ENCODE results near the gene EHMT1.
A peak's percentile ranks its signal among the peaks of the same experiment; 100 is the strongest.
"Not testable (repeated sequence)": the region's sequence is repeated elsewhere in the genome, so short reads cannot be mapped to it uniquely, and the experiment has no call there.

Gene EHMT1

DNA sequence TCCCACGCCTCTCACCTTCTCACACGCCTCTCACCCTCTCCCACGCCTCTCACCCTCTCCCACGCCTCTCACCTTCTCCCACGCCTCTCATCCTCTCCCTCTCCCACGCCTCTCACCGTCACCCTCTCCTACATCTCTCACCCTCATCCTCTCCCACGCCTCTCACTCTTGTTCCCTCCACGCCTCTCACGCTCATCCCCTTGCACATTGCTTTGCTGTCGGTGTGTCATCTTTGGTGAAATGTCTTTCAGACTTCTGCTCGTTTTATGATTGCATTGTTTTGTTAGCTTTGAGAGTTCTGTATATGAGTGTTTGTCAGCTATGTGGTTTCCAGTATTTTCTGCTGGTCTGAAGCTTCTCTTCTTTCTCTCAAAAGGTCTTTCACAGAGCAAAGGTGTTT, 102.7 kb downstream of the EHMT1 start:
- Histone ChIP-seq H3K79me2 (ENCODE audit: insufficient read depth, low read length) (peaks cover 21% of the 10 kb centered on the region), H2AFZ (ENCODE audit: low read length) (no peak overlapping the region), H3K27ac (ENCODE audit: low read depth, low read length, poor library complexity, severe bottlenecking) (no peak overlapping the region), H3K9me3 (ENCODE audit: low read length) (no peaks in the 10 kb centered on the region), H3K27me3 (ENCODE audit: insufficient read depth, low read length) (no peaks in the 10 kb centered on the region), H3F3A (ENCODE audit: insufficient read depth, low read length) (no peaks in the 10 kb centered on the region), H3K9ac (ENCODE audit: low read length) (no peak overlapping the region), H3K4me1 (ENCODE audit: insufficient read depth, low read length, severe bottlenecking) (no peaks in the 10 kb centered on the region), H3K4me3 (ENCODE audit: low read depth, low read length, poor library complexity, severe bottlenecking) (no peak overlapping the region), H3K4me2 (ENCODE audit: low read length) (no peak overlapping the region), H3K36me3 (ENCODE audit: insufficient read depth, low read length) (peaks cover 83% of the 10 kb centered on the region), H4K20me1 (ENCODE audit: insufficient read depth, low read length) (no peaks in the 10 kb centered on the region), H3K9me2 (ENCODE audit: low read depth, low read length) (no peaks in the 10 kb centered on the region)
- TF ChIP-seq, protein P1, sequence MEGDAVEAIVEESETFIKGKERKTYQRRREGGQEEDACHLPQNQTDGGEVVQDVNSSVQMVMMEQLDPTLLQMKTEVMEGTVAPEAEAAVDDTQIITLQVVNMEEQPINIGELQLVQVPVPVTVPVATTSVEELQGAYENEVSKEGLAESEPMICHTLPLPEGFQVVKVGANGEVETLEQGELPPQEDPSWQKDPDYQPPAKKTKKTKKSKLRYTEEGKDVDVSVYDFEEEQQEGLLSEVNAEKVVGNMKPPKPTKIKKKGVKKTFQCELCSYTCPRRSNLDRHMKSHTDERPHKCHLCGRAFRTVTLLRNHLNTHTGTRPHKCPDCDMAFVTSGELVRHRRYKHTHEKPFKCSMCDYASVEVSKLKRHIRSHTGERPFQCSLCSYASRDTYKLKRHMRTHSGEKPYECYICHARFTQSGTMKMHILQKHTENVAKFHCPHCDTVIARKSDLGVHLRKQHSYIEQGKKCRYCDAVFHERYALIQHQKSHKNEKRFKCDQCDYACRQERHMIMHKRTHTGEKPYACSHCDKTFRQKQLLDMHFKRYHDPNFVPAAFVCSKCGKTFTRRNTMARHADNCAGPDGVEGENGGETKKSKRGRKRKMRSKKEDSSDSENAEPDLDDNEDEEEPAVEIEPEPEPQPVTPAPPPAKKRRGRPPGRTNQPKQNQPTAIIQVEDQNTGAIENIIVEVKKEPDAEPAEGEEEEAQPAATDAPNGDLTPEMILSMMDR (IDR thresholded peaks at IDR 0.05; ENCODE audit: low read length), result no peak
- no peak for TF ChIP-seq EZH2 (IDR thresholded peaks at IDR 0.05; ENCODE audit: borderline replicate concordance, low read length)

DNA sequence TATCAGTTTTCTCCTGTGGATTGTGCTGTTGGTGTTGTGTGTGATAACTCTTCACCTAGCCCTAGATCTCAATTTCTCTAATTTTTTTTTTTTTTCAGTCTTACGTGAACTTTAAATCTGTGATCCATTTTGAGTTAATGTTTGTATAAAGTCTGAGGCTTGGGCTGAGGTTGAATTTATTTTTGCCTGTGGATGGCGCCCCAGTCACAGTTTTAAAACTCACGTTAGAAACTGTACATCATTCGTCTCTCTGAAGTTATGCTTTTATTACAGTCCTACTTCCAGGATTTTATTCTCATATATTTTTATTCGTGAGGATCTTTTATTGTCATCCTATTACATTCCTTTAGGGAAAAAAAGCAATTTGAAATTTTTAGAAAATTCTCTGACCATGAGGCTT, 103.1 kb downstream of the EHMT1 start:
- no peaks in the 10 kb centered on the region for H3K27me3 ChIP-seq (ENCODE audit: insufficient read depth, low read length)
- no peak overlapping the region for H3K27ac ChIP-seq (ENCODE audit: low read depth, low read length, poor library complexity, severe bottlenecking)
- H3K36me3 ChIP-seq (ENCODE audit: insufficient read depth, low read length), result peaks cover 83% of the 10 kb centered on the region
- H3K4me3 ChIP-seq (ENCODE audit: low read depth, low read length, poor library complexity, severe bottlenecking), result no peak overlapping the region
- H3F3A ChIP-seq (ENCODE audit: insufficient read depth, low read length), result no peaks in the 10 kb centered on the region
- no peaks in the 10 kb centered on the region for H4K20me1 ChIP-seq (ENCODE audit: insufficient read depth, low read length)
- no peaks in the 10 kb centered on the region for H3K9me3 ChIP-seq (ENCODE audit: low read length)
- no peaks in the 10 kb centered on the region for H3K9me2 ChIP-seq (ENCODE audit: low read depth, low read length)
- H3K4me1 ChIP-seq (ENCODE audit: insufficient read depth, low read length, severe bottlenecking), result no peaks in the 10 kb centered on the region
- H3K4me2 ChIP-seq (ENCODE audit: low read length), result no peak overlapping the region
- no peak overlapping the region for H3K9ac ChIP-seq (ENCODE audit: low read length)
- no peak overlapping the region for H2AFZ ChIP-seq (ENCODE audit: low read length)
- TF ChIP-seq, protein P1 (IDR thresholded peaks at IDR 0.05; ENCODE audit: low read length), result peak; percentile 47
- TF ChIP-seq EZH2 (IDR thresholded peaks at IDR 0.05; ENCODE audit: borderline replicate concordance, low read length), result no peak
- H3K79me2 ChIP-seq (ENCODE audit: insufficient read depth, low read length), result peaks cover 21% of the 10 kb centered on the region

DNA sequence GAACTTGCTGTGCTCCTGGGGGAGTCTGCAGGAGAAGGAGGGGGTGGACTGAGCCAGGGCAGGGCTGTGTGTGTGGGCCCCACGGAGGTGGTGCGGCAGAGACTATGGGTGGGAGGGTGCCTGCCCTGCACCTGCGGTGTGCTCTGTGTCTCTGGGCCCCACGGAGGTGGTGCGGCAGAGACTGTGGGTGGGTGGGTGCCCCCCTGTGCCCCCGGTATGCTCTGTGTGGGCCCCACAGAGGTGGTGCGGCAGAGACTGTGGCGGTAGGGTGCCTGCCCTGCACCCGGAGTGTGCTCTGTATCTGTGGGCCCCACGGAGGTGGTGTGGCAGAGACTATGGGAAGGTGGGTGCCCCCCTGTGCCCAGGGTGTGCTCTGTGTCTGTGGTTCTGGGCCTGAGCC, 103.7 kb downstream of the EHMT1 start:
- H3K79me2 ChIP-seq (ENCODE audit: insufficient read depth, low read length), result peaks cover 21% of the 10 kb centered on the region
- no peaks in the 10 kb centered on the region for H3K9me2 ChIP-seq (ENCODE audit: low read depth, low read length)
- no peak overlapping the region for H3K4me2 ChIP-seq (ENCODE audit: low read length)
- peaks cover 83% of the 10 kb centered on the region for H3K36me3 ChIP-seq (ENCODE audit: insufficient read depth, low read length)
- H3K27me3 ChIP-seq (ENCODE audit: insufficient read depth, low read length), result no peaks in the 10 kb centered on the region
- no peak overlapping the region for H2AFZ ChIP-seq (ENCODE audit: low read length)
- no peaks in the 10 kb centered on the region for H4K20me1 ChIP-seq (ENCODE audit: insufficient read depth, low read length)
- no peak overlapping the region for H3K27ac ChIP-seq (ENCODE audit: low read depth, low read length, poor library complexity, severe bottlenecking)
- TF ChIP-seq, protein P1 (IDR thresholded peaks at IDR 0.05; ENCODE audit: low read length), result no peak
- no peak for TF ChIP-seq EZH2 (IDR thresholded peaks at IDR 0.05; ENCODE audit: borderline replicate concordance, low read length)
- no peaks in the 10 kb centered on the region for H3F3A ChIP-seq (ENCODE audit: insufficient read depth, low read length)
- H3K4me3 ChIP-seq (ENCODE audit: low read depth, low read length, poor library complexity, severe bottlenecking), result no peak overlapping the region
- H3K4me1 ChIP-seq (ENCODE audit: insufficient read depth, low read length, severe bottlenecking), result no peaks in the 10 kb centered on the region
- H3K9ac ChIP-seq (ENCODE audit: low read length), result no peak overlapping the region
- H3K9me3 ChIP-seq (ENCODE audit: low read length), result no peaks in the 10 kb centered on the region

DNA sequence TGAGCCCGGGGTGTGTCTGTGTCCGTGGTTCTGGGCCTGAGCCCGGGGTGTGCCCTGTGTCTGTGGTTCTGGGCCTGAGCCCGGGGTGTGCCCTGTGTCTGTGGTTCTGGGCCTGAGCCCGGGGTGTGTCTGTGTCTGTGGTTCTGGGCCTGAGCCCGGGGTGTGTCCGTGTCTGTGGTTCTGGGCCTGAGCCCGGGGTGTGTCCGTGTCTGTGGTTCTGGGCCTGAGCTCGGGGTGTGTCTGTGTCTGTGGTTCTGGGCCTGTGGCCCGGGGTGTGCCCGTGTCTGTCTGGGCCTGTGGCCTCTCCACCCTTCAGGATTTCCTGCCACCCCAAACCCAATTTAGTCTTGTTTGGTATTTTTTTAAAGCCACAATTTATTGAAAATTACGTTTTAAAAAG, 104.6 kb downstream of the EHMT1 start:
- Histone ChIP-seq H3K79me2 (ENCODE audit: insufficient read depth, low read length) (peaks cover 21% of the 10 kb centered on the region), H3K36me3 (ENCODE audit: insufficient read depth, low read length) (peaks cover 83% of the 10 kb centered on the region)
- not testable (repeated sequence) for H3K4me3 ChIP-seq (ENCODE audit: low read depth, low read length, poor library complexity, severe bottlenecking); H3K27me3 ChIP-seq (ENCODE audit: insufficient read depth, low read length); H3K27ac ChIP-seq (ENCODE audit: low read depth, low read length, poor library complexity, severe bottlenecking); H3K9me2 ChIP-seq (ENCODE audit: low read depth, low read length); H3K4me1 ChIP-seq (ENCODE audit: insufficient read depth, low read length, severe bottlenecking); H4K20me1 ChIP-seq (ENCODE audit: insufficient read depth, low read length); H3F3A ChIP-seq (ENCODE audit: insufficient read depth, low read length); H3K9ac ChIP-seq (ENCODE audit: low read length); H3K9me3 ChIP-seq (ENCODE audit: low read length); H2AFZ ChIP-seq (ENCODE audit: low read length); H3K4me2 ChIP-seq (ENCODE audit: low read length)

Data from OCI-LY1 (cell line).